Measurements from ENCODE around the gene TTBK2. TPM values are rescaled to one million over a fixed set of nuclear protein-coding genes. Genes with fewer than 3 reads are reported as not detected.
A peak's percentile ranks its signal among the peaks of the same experiment; 100 is the strongest.

The TTBK2 gene
- total RNA-seq, 2 experiments from 2014 or later: 17.5 to 20.1 TPM

- Mint-ChIP-seq H3K27me3 (no peaks in the 10 kb centered on the region), H3K9me3 (no peaks in the 10 kb centered on the region), H3K27ac (no peak overlapping the region), H3K4me3 (no peak overlapping the region), H3K36me3 (ENCODE audit: low read depth) (peaks cover 62% of the 10 kb centered on the region), H3K4me1 (ENCODE audit: low read depth) (peaks cover 18% of the 10 kb centered on the region)
- Histone ChIP-seq H3K36me3 (ENCODE audit: insufficient read depth, low read length) (peaks cover 64% of the 10 kb centered on the region), H3K27ac (ENCODE audit: low read depth in 1 of 2, low read length in 2 of 2) (no peak overlapping the region), H3K27me3 (ENCODE audit: control insufficient read depth in 1 of 2, insufficient read depth in 2 of 2, low read length in 2 of 2) (no peaks in the 10 kb centered on the region), H3K9me3 (ENCODE audit: control insufficient read depth in 1 of 2, insufficient read depth in 1 of 2, low read length in 2 of 2) (no peaks in the 10 kb centered on the region), H3K4me3 (ENCODE audit: low read length) (no peak overlapping the region), H3K4me1 (ENCODE audit: insufficient read depth, low read length) (peaks cover 25% of the 10 kb centered on the region)
- intact Hi-C loops (cut with DNase I, micrococcal nuclease): loop anchor here (10.0 kb wide), 3 partner anchors 192 to 602 kb away; partner anchors contain the start of genes LCMT2 (in 1 of the 2), SNAP23 (in 1 of the 2), TTBK2 (in 1 of the 2) and ZNF106 (in 1 of the 2)
- ChIA-PET CTCF (no interaction called here), POLR2A (no interaction called here)
- DNase-seq (no peak), ATAC-seq (ENCODE audit: poor library complexity) (no peak)
- TF ChIP-seq, protein P1, sequence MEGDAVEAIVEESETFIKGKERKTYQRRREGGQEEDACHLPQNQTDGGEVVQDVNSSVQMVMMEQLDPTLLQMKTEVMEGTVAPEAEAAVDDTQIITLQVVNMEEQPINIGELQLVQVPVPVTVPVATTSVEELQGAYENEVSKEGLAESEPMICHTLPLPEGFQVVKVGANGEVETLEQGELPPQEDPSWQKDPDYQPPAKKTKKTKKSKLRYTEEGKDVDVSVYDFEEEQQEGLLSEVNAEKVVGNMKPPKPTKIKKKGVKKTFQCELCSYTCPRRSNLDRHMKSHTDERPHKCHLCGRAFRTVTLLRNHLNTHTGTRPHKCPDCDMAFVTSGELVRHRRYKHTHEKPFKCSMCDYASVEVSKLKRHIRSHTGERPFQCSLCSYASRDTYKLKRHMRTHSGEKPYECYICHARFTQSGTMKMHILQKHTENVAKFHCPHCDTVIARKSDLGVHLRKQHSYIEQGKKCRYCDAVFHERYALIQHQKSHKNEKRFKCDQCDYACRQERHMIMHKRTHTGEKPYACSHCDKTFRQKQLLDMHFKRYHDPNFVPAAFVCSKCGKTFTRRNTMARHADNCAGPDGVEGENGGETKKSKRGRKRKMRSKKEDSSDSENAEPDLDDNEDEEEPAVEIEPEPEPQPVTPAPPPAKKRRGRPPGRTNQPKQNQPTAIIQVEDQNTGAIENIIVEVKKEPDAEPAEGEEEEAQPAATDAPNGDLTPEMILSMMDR (IDR thresholded peaks at IDR 0.05): no peak
Measured at GRCh38 chr15:42733027-42733426, 187.6 kb downstream of the TTBK2 start.

DNA sequence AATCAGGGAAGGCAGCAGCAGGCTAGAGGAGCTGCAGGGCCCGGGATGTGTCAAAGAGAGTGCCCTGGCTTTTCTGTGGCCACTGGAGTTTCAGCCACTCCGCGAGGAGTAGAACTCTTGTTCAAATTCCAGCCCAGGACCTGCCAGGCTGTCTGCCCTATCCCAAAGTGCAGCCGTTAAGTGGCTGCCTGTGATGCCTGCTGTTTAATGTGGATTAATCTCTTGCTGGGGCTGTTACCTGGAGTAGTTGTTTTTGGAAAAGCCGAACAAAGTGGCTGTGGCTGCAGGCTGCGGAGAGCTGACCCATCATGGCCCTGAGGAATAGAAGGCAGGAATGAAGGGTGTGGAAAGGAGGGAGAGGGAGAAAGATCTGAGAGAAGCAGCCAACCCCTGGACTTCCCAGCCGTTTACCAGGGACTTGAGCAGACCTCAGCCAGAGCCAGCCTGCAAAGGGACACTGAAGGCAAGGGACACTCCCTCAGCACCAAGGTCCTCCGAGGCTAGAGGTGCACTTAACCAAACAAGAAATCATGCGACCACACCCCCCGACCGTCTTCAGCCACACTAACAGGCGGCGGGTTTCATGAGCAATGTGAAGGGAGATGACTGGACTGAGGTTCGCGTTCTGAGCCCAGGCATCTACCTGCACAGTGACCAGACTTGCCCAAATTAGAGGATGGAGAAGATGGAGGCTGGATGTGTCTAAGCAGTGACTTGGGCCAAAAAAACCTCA, 188.3 kb downstream of the TTBK2 start:
- no peak for DNase-seq
- Histone ChIP-seq H3K27me3 (ENCODE audit: control insufficient read depth in 1 of 2, insufficient read depth in 2 of 2, low read length in 2 of 2) (no peaks in the 10 kb centered on the region), H3K4me3 (ENCODE audit: low read length) (no peak overlapping the region), H3K9me3 (ENCODE audit: control insufficient read depth in 1 of 2, insufficient read depth in 1 of 2, low read length in 2 of 2) (no peaks in the 10 kb centered on the region), H3K27ac (ENCODE audit: low read depth in 1 of 2, low read length in 2 of 2) (no peak overlapping the region), H3K4me1 (ENCODE audit: insufficient read depth, low read length) (peaks cover 19% of the 10 kb centered on the region), H3K36me3 (ENCODE audit: insufficient read depth, low read length) (peaks cover 71% of the 10 kb centered on the region)
- TF ChIP-seq, protein P1 (IDR thresholded peaks at IDR 0.05): no peak
- ChIA-PET CTCF (no interaction called here), POLR2A (no interaction called here)
- H3K9me3 Mint-ChIP-seq: no peaks in the 10 kb centered on the region
- no peak overlapping the region for H3K27ac Mint-ChIP-seq
- no peak for ATAC-seq (ENCODE audit: poor library complexity)
- H3K4me3 Mint-ChIP-seq: peak overlapping the region; percentile 72
- H3K36me3 Mint-ChIP-seq (ENCODE audit: low read depth): peaks cover 69% of the 10 kb centered on the region
- H3K4me1 Mint-ChIP-seq (ENCODE audit: low read depth): peaks cover 14% of the 10 kb centered on the region
- no peaks in the 10 kb centered on the region for H3K27me3 Mint-ChIP-seq
- intact Hi-C loops (cut with DNase I, micrococcal nuclease): loop anchor here (10.0 kb wide), 3 partner anchors 193 to 603 kb away; partner anchors contain the start of genes LCMT2 (in 1 of the 2), SNAP23 (in 1 of the 2), TTBK2 (in 1 of the 2) and ZNF106 (in 1 of the 2)

- Histone ChIP-seq H3K9me3 (ENCODE audit: control insufficient read depth in 1 of 2, insufficient read depth in 1 of 2, low read length in 2 of 2) (no peaks in the 10 kb centered on the region), H3K36me3 (ENCODE audit: insufficient read depth, low read length) (peaks cover 79% of the 10 kb centered on the region), H3K27ac (ENCODE audit: low read depth in 1 of 2, low read length in 2 of 2) (no peak overlapping the region), H3K27me3 (ENCODE audit: control insufficient read depth in 1 of 2, insufficient read depth in 2 of 2, low read length in 2 of 2) (no peaks in the 10 kb centered on the region), H3K4me1 (ENCODE audit: insufficient read depth, low read length) (peaks cover 17% of the 10 kb centered on the region), H3K4me3 (ENCODE audit: low read length) (no peak overlapping the region)
- Mint-ChIP-seq H3K4me3 (peak overlapping the region; percentile 48), H3K4me1 (ENCODE audit: low read depth) (peaks cover 12% of the 10 kb centered on the region), H3K27me3 (no peaks in the 10 kb centered on the region), H3K36me3 (ENCODE audit: low read depth) (peaks cover 77% of the 10 kb centered on the region), H3K9me3 (no peaks in the 10 kb centered on the region), H3K27ac (no peak overlapping the region)
- POLR2A ChIA-PET: no interaction called here
- TF ChIP-seq, protein P1 (IDR thresholded peaks at IDR 0.05): no peak
- DNase-seq (no peak), ATAC-seq (ENCODE audit: poor library complexity) (no peak)
- intact Hi-C loops (cut with DNase I, micrococcal nuclease): loop anchor here (10.0 kb wide), 3 partner anchors 193 to 603 kb away; partner anchors contain the start of genes LCMT2 (in 1 of the 2), SNAP23 (in 1 of the 2), TTBK2 (in 1 of the 2) and ZNF106 (in 1 of the 2)
- CTCF ChIA-PET: no interaction called here
Measured at GRCh38 chr15:42731461-42731860, 189.1 kb downstream of the TTBK2 start.

Measured in CD4-positive, alpha-beta T cell (primary cell).